ENCODE data around the gene APPL1. TPM values are rescaled to one million over a fixed set of nuclear protein-coding genes. Genes with fewer than 3 reads are reported as not detected.

Gene APPL1
- total RNA-seq, 1 donor from 2014 or later, result 42.3 TPM

DNA sequence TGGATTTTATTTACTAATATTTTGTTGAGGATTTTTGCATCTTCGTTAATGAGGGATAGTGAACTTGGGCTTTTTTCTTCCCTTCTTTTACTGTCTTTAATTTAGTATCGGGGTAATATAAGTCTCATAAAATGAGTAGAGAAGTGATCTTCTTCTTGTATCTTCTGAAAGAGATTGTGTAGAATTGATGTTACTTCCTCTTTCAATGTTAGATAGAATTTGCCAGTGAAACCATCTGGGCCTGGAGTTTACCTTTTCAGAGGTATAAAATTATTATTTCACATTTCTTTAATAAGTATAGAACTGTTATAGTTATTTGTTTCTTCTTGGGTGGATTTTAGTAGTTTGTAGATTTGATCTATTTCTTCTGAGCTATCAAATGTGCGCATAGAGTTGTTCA is 35.5 kb upstream of the APPL1 start:
- Mint-ChIP-seq H3K36me3 (no peaks in the 10 kb centered on the region), H3K4me1 (peaks cover 7% of the 10 kb centered on the region), H3K27ac (no peak overlapping the region), H3K4me3 (no peak overlapping the region), H3K27me3 (ENCODE audit: insufficient read depth, low read depth) (peaks cover 1% of the 10 kb centered on the region), H3K9me3 (no peaks in the 10 kb centered on the region)
- Histone ChIP-seq H3K27ac (no peak overlapping the region), H3K9ac (no peak overlapping the region), H3K9me3 (ENCODE audit: low read depth) (no peaks in the 10 kb centered on the region), H3K4me1 (peaks cover 25% of the 10 kb centered on the region), H3K79me2 (ENCODE audit: low read depth) (peaks cover 20% of the 10 kb centered on the region), H3K4me2 (no peak overlapping the region), H3K36me3 (no peaks in the 10 kb centered on the region), H3K27me3 (no peaks in the 10 kb centered on the region), H2AFZ (replicated peaks) (no peak overlapping the region), H3F3A (ENCODE audit: low read depth) (peaks cover 35% of the 10 kb centered on the region), H4K20me1 (ENCODE audit: low read depth) (no peaks in the 10 kb centered on the region), H3K4me3 (no peak overlapping the region)
- no peak for DNase-seq (ENCODE audit: low spot score)
- TF ChIP-seq, protein P1, sequence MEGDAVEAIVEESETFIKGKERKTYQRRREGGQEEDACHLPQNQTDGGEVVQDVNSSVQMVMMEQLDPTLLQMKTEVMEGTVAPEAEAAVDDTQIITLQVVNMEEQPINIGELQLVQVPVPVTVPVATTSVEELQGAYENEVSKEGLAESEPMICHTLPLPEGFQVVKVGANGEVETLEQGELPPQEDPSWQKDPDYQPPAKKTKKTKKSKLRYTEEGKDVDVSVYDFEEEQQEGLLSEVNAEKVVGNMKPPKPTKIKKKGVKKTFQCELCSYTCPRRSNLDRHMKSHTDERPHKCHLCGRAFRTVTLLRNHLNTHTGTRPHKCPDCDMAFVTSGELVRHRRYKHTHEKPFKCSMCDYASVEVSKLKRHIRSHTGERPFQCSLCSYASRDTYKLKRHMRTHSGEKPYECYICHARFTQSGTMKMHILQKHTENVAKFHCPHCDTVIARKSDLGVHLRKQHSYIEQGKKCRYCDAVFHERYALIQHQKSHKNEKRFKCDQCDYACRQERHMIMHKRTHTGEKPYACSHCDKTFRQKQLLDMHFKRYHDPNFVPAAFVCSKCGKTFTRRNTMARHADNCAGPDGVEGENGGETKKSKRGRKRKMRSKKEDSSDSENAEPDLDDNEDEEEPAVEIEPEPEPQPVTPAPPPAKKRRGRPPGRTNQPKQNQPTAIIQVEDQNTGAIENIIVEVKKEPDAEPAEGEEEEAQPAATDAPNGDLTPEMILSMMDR (IDR thresholded peaks at IDR 0.05), result no peak
- no peak for TF ChIP-seq EZH2 (IDR thresholded peaks at IDR 0.05)
- no peak for TF ChIP-seq EZH2phosphoT487 (IDR thresholded peaks at IDR 0.05)

DNA sequence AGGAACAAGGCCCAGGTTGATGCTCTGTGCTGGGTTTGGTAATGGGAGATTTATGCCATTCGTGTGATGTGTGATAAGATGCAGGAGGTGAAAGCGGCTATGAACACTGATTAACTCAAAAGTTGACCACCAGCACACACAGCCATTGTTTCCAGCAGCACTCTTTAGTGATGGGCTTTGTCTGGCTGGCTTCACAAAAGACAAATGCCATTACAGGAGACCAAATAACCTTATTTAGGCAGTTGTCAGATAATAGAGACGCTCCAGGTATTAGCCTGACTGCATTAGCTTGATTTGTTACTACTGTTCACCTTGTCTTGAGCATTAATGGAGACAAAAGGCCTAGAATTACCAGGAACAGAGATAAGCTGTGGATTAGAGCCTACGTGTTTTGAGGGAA is 32.9 kb upstream of the APPL1 start:
- Histone ChIP-seq H3K36me3 (no peaks in the 10 kb centered on the region), H3K79me2 (ENCODE audit: low read depth) (peaks cover 46% of the 10 kb centered on the region), H3K9me3 (ENCODE audit: low read depth) (no peaks in the 10 kb centered on the region), H3K4me1 (peaks cover 37% of the 10 kb centered on the region), H3K9ac (no peak overlapping the region), H3K27ac (peak overlapping the region; percentile 47), H4K20me1 (ENCODE audit: low read depth) (no peaks in the 10 kb centered on the region), H3K27me3 (no peaks in the 10 kb centered on the region), H3K4me3 (peak overlapping the region; percentile 4), H3K4me2 (peak overlapping the region; percentile 79), H2AFZ (replicated peaks) (no peak overlapping the region), H3F3A (ENCODE audit: low read depth) (peaks cover 57% of the 10 kb centered on the region)
- TF ChIP-seq EZH2 (IDR thresholded peaks at IDR 0.05) (no peak), EZH2phosphoT487 (IDR thresholded peaks at IDR 0.05) (peak; percentile 58)
- DNase-seq (ENCODE audit: low spot score), result peak; percentile 72
- no peaks in the 10 kb centered on the region for H3K36me3 Mint-ChIP-seq
- H3K4me1 Mint-ChIP-seq, result peaks cover 8% of the 10 kb centered on the region
- no peaks in the 10 kb centered on the region for H3K9me3 Mint-ChIP-seq
- H3K27ac Mint-ChIP-seq, result no peak overlapping the region
- H3K4me3 Mint-ChIP-seq, result no peak overlapping the region
- peaks cover 3% of the 10 kb centered on the region for H3K27me3 Mint-ChIP-seq (ENCODE audit: insufficient read depth, low read depth)

DNA sequence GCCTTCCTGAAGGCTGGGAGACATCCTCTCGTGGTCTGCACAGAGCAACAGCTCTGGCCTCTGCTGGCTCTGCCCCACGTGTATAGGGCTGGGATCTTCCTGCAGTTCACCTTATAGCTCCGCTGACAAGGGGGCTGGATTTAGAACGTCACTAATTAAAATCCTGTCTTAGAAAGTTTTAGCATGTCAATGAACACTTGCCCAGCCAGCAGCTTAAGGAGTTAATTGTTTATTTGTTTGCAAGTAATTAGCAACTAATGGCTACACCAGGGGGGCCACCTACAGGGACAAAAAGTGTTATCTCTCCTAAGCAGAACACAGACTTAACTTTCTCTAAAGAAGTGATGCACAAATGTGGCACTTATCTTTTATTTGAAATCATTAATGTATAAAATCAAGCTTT is 27.6 kb upstream of the APPL1 start, which contains the start of gene HESX1:
HESX1 (minus strand) TSS at position 84 of the 403 bp plus-strand sequence; CDS start at position 24, 60 bp downstream.
- Mint-ChIP-seq H3K9me3 (no peaks in the 10 kb centered on the region), H3K4me1 (peaks cover 10% of the 10 kb centered on the region), H3K4me3 (no peak within 1 kb of the TSS)

DNA sequence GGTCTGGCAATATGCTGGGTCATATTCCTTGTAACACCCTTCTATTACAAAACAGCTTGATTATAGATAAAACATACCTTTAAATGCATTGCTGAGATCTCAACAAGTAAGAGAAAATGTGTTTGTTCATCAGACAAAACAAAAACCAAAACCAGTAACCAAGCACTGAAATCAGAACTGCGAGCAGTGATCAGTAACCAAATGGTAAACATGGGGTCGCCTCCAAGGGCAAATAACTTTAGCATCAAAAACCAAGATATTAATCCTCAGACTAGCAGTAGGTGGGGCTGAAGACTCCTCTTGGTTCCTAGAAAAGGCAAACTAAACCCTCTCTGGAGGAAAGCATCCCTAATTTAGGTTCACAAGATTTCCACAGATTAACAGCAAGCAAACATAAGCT is 21.1 kb upstream of the APPL1 start:
- H3K27ac ChIP-seq, result no peak overlapping the region
- H3K4me2 ChIP-seq, result no peak overlapping the region
- TF ChIP-seq, protein P1 (IDR thresholded peaks at IDR 0.05), result no peak
- TF ChIP-seq EZH2 (IDR thresholded peaks at IDR 0.05), result no peak
- no peak for TF ChIP-seq EZH2phosphoT487 (IDR thresholded peaks at IDR 0.05)
- H3K4me3 Mint-ChIP-seq, result no peak overlapping the region
- H2AFZ ChIP-seq (replicated peaks), result no peak overlapping the region
- no peaks in the 10 kb centered on the region for H3K9me3 Mint-ChIP-seq
- peaks cover 2% of the 10 kb centered on the region for H3K27me3 Mint-ChIP-seq (ENCODE audit: insufficient read depth, low read depth)
- no peak overlapping the region for H3K4me3 ChIP-seq
- no peaks in the 10 kb centered on the region for H3K4me1 Mint-ChIP-seq
- H3K36me3 ChIP-seq, result no peaks in the 10 kb centered on the region
- H3F3A ChIP-seq (ENCODE audit: low read depth), result peaks cover 13% of the 10 kb centered on the region
- no peaks in the 10 kb centered on the region for H3K36me3 Mint-ChIP-seq
- H3K4me1 ChIP-seq, result peaks cover 9% of the 10 kb centered on the region
- H3K9ac ChIP-seq, result no peak overlapping the region
- no peak for DNase-seq (ENCODE audit: low spot score)
- H3K9me3 ChIP-seq (ENCODE audit: low read depth), result no peaks in the 10 kb centered on the region
- no peaks in the 10 kb centered on the region for H3K27me3 ChIP-seq
- H4K20me1 ChIP-seq (ENCODE audit: low read depth), result no peaks in the 10 kb centered on the region
- H3K79me2 ChIP-seq (ENCODE audit: low read depth), result no peaks in the 10 kb centered on the region
- no peak overlapping the region for H3K27ac Mint-ChIP-seq

More for the DNA sequence above, 27.6 kb upstream of the APPL1 start, which contains the start of gene HESX1:
- H3K36me3 ChIP-seq, result no peaks in the 10 kb centered on the region
- peaks cover 69% of the 10 kb centered on the region for H3F3A ChIP-seq (ENCODE audit: low read depth)
- H3K79me2 ChIP-seq (ENCODE audit: low read depth), result peaks cover 51% of the 10 kb centered on the region
- peak within 1 kb of the TSS; percentile 68 for H3K4me3 ChIP-seq
- DNase-seq (ENCODE audit: low spot score), result peak; percentile 89
- peak within 1 kb of the TSS; percentile 79 for H3K4me2 ChIP-seq
- peaks cover 53% of the 10 kb centered on the region for H3K4me1 ChIP-seq
- peak; percentile 59 for TF ChIP-seq EZH2phosphoT487 (IDR thresholded peaks at IDR 0.05)
- TF ChIP-seq, protein P1 (IDR thresholded peaks at IDR 0.05), result no peak
- H3K27me3 ChIP-seq, result no peaks in the 10 kb centered on the region
- no peaks in the 10 kb centered on the region for H4K20me1 ChIP-seq (ENCODE audit: low read depth)
- H2AFZ ChIP-seq (replicated peaks), result no peak within 1 kb of the TSS
- peaks cover 3% of the 10 kb centered on the region for H3K27me3 Mint-ChIP-seq (ENCODE audit: insufficient read depth, low read depth)
- H3K27ac Mint-ChIP-seq, result no peak within 1 kb of the TSS
- H3K9me3 ChIP-seq (ENCODE audit: low read depth), result no peaks in the 10 kb centered on the region
- peak within 1 kb of the TSS; percentile 69 for H3K9ac ChIP-seq
- H3K27ac ChIP-seq, result peak within 1 kb of the TSS; percentile 85
- no peaks in the 10 kb centered on the region for H3K36me3 Mint-ChIP-seq
